OCI-M2 (cell line): ENCODE measurements around the gene DGKQ.

Source experiments
- DNase-seq: peaks from one replicate; lab custom pipeline; 2025; ENCODE audit not compliant: unreplicated experiment; lab: John Stamatoyannopoulos, UW

DGKQ gene, protein sequence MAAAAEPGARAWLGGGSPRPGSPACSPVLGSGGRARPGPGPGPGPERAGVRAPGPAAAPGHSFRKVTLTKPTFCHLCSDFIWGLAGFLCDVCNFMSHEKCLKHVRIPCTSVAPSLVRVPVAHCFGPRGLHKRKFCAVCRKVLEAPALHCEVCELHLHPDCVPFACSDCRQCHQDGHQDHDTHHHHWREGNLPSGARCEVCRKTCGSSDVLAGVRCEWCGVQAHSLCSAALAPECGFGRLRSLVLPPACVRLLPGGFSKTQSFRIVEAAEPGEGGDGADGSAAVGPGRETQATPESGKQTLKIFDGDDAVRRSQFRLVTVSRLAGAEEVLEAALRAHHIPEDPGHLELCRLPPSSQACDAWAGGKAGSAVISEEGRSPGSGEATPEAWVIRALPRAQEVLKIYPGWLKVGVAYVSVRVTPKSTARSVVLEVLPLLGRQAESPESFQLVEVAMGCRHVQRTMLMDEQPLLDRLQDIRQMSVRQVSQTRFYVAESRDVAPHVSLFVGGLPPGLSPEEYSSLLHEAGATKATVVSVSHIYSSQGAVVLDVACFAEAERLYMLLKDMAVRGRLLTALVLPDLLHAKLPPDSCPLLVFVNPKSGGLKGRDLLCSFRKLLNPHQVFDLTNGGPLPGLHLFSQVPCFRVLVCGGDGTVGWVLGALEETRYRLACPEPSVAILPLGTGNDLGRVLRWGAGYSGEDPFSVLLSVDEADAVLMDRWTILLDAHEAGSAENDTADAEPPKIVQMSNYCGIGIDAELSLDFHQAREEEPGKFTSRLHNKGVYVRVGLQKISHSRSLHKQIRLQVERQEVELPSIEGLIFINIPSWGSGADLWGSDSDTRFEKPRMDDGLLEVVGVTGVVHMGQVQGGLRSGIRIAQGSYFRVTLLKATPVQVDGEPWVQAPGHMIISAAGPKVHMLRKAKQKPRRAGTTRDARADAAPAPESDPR

DNA sequence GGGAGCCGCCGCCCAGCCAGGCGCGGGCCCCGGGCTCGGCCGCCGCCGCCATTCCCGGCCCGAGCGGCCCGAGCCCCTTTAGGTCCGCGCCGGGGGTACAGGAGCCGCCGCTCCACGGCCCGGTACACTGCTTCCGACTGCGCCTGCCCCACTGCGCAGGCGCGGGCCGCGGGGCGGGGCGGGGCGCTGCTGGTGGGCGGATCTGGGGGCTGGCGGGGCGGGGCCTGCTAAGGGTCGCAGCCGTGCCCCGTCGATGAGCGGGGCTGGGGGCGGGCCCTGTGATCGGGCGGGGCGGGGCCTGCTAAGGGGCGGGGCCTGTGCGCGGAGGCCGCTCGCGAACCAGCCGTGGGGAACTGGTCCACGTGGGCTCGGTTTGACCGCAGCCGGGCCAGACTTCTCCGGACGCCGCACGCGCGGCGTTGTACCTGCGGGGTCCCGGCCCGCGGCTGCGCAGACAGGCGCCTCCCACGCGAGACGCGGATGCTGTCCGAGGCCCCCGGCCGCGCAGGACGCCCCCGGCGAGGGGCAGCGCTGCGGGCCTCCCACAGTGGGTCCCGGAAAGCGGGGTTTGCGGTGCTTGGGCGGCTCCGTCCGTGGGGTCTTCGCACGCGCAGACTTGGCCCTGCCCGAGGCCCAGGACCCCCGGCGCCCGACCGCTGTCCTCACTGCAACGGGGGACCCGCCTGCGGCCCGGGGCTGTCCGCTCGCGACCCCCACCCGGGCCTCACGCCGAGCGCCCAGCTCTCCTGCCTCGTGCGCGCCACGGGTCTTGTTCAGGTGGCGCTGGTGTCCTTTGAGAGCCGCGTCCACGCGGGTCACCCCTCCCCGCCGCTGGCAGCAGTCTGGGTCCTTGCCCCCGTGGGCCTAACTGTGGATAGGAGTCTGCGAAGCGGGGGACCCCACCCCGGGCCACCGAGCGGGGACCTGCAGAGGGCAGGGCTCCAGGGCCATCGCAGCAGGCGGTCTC lies at the start of gene DGKQ:
TSS of gene DGKQ (minus strand) at position 139 of the 967 bp plus-strand sequence. CDS start at position 52, 87 bp downstream.
- DNase-seq = no peak

DNA sequence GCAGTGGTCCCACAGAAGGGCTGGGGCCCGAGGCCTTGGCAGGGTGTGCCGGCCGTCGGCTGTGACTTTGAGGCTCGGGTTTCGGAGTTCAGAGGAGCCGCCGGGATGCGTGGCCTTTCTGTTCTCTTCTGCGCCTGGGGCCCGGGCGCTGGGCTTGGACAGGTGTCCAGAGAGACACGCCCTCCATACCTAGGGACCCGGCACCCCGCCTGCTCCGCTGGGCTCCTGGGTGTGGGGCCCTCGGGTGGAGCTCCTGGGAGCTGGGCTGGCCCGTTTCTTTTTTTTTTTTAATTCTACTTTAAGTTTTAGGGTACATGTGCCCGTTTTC lies 49.3 kb upstream of the DGKQ start:
- no peak for DNase-seq

DNA sequence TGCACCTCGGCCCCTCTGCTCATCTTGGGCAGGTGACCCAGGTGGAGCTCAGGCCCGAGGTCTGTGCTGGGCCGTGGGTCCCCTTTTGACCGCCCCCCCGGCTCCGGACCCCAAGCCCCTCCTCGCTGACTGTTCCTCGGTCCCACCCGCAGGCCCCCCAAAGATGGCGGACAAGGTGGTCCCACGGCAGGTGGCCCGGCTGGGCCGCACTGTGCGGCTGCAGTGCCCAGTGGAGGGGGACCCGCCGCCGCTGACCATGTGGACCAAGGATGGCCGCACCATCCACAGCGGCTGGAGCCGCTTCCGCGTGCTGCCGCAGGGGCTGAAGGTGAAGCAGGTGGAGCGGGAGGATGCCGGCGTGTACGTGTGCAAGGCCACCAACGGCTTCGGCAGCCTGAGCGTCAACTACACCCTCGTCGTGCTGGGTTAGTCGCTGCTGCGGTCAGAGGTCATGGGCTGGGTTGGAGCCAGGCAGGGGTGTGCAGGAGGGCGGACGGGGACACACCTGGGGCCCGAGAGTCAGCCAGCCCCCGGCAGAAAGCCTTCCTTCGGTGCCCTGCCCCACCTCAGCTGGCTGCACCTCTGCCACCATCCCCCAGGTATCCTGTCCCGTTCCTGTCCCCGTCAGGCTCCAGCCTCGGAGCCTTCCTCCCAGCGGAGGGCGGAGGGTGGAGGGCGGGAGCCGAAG lies 48.8 kb upstream of the DGKQ start:
- DNase-seq = no peak

DNA sequence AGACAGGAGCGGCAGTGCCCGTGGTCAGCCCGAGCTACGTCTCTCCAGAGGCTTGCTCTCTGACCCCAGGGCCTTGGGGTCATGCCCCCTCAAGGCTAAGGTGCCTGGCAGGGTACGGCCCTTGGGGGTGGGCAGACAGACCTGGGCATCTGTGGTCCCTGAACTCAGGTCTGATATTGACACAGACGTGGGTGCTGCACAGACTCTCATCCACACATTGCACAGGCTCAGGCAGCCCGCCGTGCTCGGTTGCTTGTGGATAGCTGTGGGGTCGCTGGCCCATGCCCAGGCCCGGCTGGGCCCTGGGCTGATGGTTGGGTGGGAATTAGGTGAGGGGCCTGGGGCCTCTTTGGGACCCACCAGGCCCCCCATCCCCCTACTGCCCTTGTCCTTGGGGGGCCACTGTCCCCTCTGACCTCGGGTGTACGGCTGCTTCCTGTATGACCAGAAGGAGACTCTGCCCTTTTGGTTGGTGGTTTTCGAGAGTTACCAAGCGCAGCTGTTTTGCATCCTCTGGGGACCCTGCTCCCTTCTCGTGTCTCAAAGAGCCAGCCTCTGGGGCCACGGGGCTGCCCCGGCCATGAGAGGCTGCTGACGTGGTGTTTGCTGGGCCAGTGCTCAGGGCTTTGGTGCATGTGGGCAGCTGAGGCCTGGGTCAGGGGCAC lies 48.1 kb upstream of the DGKQ start:
- DNase-seq = no peak

DNA sequence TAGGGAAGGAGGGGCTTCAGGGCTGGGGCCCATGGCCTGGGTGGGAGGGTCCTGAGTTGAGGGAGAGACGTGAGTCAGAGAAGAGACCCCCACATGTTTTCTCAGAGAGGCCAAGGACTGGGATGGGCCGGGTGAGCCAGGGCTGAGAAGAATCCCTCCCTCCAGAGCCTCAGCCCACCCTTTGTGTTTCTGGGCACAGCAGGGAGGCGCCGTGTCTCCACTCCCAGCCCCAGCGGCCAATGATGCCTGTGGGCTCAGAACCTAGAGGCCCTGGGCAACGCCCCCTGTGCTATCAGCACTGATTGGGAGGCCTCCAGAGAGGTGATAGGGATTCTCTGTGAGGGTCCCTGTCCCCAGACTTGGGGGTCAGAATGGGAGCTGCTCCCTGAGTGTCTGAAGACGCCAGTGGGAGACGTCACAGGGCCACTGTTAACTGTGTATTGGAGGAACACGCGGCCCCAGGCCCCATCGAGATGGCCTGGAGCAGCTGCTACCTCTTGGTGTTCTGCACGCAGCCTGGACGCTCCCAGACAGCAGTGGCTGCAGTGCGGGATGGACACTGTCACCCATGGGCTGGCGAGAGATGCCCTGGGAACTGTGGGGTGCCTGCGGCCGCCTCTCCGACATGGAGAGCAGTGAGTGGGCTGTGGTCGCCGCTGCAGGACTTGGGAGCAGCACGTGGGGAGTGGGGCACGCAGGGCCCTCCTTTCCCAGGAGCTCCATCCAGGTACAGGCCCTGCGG lies 46.5 kb upstream of the DGKQ start:
- DNase-seq = no peak

DNA sequence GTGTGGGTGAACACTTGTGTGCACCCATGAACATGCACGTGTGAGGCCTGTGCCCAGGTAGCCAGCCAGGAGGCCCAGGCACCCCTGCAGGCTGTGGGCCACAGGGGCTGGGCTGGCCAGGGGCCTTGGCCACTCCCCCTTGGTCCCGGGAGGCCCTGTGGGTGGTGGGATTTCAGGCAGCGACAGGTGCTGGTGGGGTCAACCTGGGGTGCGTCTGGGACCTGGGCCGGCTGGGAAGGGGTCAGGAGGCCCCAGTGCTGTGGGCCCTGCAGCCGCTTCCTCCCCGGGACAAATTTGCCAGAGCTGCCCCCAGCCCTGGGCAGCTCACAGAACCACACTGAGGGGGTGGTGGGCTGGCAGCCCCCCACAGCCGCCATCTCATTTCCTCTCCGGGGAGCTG lies 46.0 kb upstream of the DGKQ start:
- DNase-seq = no peak

DNA sequence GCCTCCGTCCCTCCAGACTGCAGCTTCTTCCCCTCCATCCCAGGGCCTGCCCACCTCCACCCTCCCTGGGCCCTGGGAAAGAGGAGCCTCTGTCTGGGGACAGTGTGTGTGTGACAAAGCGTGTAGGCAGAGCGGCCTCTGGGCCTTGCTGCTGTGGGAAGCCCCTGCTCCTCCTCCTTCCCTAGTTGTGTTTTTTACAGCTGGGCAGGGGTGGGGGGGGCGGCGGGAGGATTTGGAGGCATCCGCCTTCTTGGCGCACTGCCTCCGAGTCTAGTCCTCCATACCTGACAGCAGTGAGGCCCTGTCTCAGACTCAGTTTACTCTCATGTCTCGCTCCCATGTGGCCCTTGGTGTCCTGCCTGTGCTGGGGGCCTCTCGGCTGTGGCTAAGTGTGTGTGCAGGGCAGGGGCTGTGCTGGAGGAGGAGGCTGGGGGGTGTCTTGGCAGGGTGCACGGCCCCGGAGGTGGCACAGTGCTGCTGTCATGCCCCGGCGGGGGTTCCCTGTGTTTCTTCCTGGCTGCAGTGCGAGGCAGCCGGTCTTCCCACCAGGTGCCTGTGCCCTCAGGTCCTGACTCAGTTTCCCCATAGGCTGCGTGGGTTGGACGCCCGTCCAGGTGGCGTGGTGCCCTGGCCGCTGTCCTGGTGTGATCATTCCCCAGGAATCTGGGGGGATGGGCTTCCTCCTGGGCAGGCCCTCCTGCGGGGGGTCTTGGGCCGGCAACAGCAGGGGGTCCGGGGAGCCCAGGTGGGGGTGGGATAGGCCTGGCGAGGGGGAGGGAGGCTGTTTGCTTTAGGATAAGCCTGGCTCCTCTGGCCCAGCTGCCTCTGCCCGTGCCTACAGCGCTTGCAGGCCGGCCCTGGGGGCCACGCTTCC lies 45.0 kb upstream of the DGKQ start:
- no peak for DNase-seq

DNA sequence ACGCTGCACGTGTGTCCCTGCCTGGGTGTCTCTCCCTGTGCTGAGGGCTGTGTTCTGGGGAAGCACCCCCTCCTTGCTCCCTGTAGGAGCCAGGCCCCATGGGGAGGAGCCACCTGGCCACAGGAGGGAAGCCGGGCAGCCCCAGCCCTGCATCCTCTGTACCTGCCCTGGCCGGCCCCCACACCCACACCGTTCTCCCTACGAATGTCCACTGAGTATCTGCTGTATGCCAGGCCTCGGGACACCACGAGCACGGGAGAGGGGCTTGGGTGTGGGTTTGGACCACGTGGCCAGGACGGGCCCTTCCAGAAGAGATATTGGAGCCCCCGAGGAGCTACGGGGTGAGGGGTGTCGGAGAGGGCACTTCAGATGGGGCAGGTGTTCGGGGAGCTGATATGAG lies 44.3 kb upstream of the DGKQ start:
- DNase-seq = no peak

DNA sequence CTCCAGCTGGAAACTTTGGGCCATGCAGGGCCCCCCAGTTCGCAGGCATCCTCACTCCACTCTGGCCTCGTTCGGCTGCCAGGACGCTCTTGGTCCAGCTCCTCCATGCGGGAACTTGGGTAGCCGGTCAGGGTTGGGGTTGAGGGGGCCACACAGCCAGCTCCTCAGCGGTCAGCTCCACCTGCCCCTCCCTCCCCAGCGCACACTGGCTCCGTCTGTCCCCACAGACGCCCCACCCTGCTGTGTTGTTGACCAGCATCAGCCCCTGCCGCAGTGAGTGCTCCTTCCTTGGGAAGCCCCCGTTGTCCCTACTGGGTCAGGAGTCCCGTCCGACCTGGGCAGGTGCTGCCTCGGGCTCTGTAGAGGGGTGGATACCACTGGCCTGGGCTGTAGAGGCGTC lies 43.8 kb upstream of the DGKQ start:
- no peak for DNase-seq

DNA sequence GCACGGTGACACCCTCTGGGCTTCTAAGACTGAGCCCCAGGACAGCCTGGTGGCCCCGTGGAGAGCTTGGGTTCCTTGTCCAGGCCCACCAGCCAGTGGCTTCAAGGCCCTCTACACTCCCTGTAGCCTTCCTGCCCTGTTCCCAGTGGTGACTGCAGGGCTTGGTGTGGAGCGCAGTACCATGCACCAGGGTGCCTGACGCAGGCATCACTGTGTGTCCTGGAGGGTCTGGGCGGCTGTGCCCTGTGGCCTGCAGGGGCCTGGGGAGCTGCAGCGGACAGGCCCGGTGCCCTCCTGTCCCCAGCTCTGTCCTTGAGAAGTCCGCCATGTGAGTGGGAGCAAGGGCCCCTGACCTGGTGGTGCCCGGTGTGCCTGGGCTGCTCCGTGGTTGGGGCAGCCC lies 42.4 kb upstream of the DGKQ start:
- DNase-seq = no peak

DNA sequence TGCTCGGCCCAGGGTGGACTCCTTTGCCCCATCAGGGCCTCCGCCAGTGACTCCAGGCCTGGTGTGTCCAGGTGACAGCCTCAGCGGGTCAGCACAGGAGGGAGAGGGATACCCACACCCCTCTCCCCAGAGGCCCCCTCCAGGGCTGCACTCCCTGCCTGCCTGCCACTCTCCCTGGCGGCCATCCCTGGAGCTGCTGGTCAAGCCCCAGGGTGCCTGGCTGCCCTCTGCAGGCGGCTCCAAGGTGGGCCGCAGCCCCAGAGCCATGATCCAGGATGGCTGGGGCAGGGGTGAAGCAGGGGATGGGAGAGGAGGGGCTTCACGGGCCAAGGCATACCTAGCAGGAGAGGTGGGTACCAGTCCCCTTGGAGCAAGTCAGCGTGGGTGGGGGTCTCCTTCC lies 41.8 kb upstream of the DGKQ start:
- no peak for DNase-seq

DNA sequence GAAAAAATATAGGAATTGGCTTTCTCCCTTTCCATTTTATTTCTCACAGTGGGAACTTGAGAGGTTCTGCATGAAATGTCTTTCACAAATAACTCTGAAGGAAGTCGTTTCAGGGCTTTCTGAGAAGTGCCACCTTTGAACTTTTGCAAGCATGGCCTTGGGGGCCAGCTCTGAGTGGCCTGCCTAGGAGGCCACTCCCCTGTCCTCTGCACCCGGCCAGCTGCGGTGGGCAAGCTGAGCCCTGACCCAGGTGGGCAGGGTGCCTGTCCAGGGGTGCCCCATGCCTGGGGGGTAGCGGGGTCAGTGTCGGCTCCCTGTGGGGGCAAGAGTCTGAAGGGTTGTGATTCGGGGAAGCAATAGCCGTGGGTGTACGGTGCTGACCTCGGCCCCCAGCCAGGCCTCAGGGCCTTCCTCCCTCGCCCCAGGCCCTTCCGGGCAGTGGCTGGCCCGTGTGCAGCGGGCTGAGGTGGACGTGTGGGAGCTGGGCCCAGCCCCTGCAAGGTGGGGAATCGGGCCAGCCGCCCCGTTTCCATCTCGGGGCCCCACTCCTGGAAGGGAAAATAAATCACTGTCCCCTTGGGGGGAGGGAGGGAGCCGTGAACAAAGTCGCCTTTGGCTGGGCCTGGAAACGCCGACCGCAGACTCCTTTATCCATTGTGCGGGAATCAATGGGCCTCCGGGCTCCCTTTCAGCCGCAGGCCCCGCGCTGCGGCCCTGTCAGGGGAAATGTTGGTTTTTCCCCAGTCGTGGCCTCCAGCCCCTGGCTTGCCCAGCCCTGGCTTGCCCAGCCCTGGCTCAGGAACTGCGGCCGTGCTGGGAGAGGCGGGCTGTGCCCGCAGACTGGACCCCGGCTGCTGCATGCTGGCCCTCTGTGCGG lies 41.2 kb upstream of the DGKQ start:
- no peak for DNase-seq

DNA sequence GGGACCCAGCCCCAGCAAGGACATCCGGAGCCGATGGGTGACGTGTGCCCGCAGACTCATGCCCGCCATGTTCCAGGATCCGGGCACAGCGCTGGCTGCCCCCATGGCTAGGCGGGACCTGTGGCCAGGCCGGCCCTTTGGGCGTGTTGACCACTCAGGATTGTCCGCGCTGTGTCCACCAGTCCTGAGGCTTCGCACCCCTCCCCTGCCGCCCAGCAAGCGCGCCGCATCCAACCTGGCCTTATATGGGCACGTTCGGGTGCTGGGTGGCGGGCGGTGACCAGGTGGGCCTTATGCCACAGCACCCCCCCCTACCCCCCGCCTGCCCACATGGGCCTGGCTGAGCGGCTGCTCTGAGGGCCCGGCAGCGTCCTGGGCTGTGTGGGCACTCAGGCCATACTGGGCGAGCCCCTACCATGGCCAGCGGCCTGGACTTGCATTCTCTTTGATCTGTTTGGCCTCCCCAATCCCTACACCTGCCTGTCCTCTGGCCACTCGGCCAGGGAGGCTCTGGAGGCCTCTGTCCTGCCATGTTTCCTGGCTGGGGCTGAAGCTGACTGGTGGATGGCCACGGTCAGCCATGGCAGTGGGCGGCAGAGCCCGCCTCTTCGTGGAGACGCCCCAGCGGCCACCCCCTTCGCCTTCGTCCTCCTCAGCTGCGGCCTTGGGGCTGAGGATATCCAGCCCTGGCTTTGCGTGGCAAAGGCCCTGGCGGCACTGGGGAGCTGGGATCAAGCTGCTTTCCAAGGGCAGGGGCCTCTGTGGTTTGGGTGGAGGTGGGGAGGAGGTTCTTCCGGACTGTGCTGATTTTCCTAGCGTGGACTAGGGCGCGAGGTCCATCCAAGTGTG lies 40.1 kb upstream of the DGKQ start:
- DNase-seq = no peak

DNA sequence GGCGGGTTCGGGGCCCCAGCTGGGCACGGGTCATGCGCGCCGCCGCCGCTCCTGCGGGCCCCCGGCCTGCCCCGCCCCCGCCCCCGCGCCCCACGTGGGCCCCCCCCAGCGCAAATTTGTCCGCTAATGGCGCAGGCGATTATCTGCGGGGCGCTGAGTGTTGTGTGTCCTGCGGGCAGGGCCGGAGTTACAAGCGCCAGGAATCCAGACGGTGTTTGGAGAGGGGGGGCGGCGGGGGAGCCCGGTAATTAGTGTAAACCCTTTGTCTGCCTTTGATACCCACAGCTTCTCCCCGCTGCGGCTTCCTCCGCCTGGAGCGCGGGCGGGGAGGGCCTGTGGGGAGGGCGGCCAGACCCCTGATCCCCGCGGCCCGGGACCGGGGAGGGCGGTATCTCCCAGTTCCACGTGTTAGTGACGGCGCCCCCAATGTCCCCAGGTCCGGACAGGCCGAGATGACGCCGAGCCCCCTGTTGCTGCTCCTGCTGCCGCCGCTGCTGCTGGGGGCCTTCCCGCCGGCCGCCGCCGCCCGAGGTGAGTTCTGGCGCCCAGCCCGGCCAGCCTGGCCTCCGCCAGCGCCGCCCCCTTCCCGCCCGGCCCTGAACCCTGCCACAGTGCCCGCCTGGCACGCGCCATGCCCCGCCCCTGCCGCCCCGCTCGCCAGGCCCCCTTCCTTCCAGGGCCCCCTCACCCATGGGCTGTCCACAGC lies 38.8 kb upstream of the DGKQ start:
- DNase-seq = no peak

DNA sequence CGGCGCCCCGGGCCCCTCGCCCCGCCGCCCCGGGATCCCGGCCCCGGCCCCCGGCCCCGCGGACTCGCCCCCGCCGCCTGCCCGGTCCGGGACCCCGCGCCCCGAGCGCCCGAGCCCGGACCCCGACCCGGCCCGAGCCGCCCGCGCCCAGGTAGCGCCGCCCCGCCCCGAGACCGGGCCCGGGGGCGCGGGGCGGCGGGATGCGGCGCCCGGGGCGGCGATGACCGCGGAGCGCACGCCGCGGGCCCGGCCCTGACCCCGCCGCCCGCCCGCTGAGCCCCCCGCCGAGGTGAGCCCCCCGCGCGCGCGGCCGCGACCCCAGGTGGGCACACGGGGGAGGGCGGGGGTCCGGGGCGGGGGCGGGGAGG lies 38.3 kb upstream of the DGKQ start:
- no peak for DNase-seq
